GM12874 (cell line): ENCODE measurements around the gene KRT7.

Source experiments
- CTCF ChIP-seq: IDR thresholded peaks from 2 replicates; pipeline ENCODE4 v1.5.1; 2011; ENCODE audit warnings: low read depth, mild to moderate bottlenecking, control low read depth, low read length, moderate library complexity; ENCODE audit not compliant: insufficient read depth

The KRT7 gene

DNA sequence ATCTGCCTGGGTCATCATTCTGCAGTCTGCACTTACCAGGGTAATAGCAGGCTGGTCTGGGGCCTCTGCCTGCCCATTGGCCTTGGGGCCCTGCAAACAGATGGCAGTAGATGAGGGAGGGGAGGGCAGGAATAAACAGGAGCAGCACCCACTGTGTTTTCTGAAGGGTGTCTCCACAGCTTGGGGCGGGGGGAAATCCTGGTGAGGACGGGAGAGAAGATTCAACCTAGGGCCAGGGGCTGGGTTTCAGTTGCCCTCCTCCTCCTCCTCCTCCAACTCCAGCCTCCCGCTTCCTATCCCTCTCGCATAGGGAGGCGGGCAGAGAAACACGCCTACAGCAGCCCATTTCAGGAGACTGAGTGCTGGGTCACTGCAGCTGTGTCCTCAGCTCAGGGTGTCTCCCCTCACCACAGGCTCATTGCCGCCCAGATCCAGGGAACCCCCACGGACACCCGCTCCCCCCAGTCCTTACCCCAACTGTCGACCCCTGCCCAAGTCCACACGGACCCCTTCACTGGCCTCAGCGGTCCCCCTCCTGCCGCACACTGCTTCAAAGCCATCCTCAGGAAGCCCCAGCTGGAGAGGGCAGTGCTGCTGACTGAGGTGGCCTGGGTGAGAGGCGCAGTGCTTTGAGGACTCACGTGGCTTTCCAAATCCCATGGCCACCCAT is 32.1 kb upstream of the KRT7 start:
- no peak for TF ChIP-seq CTCF

GRCh38 chr12:52201451-52201839 is 31.6 kb upstream of the KRT7 start:
- no peak for TF ChIP-seq CTCF

GRCh38 chr12:52202361-52203078 is 30.5 kb upstream of the KRT7 start:
- TF ChIP-seq CTCF = no peak

GRCh38 chr12:52203079-52203921 is 29.7 kb upstream of the KRT7 start:
- TF ChIP-seq CTCF = no peak

- TF ChIP-seq CTCF = no peak
Observed at GRCh38 chr12:52204095-52204930, 28.7 kb upstream of the KRT7 start.

GRCh38 chr12:52204931-52205505 is 28.0 kb upstream of the KRT7 start:
- no peak for TF ChIP-seq CTCF
